Nephron (organoid): ENCODE results near the gene C20orf141.

ENCODE experiments used
- H3K27ac Mint-ChIP-seq, 3 experiments: 2 replicates each; pipeline ENCODE4 v1.8.0; 2020; ENCODE audit warnings: mixed read lengths in 3 of 3, mild to moderate bottlenecking in 2 of 3, moderate library complexity in 1 of 3
- H3K27me3 Mint-ChIP-seq: 2 replicates; pipeline ENCODE4 v1.8.0; 2021; ENCODE audit warnings: low read depth, mild to moderate bottlenecking, moderate library complexity, mixed read lengths
- H3K36me3 Mint-ChIP-seq: 2 replicates; pipeline ENCODE4 v1.8.0; 2020; ENCODE audit warnings: low read depth, mixed read lengths
- H3K4me1 Mint-ChIP-seq: 2 replicates; pipeline ENCODE4 v1.8.0; 2020; ENCODE audit warnings: mixed read lengths
- H3K4me3 Mint-ChIP-seq, 3 experiments: 2 replicates each; pipeline ENCODE4 v1.8.0; 2020; ENCODE audit warnings: mild to moderate bottlenecking in 3 of 3, mixed read lengths in 3 of 3, moderate library complexity in 2 of 3
- H3K9me3 Mint-ChIP-seq: 2 replicates; pipeline ENCODE4 v1.8.0; 2020; ENCODE audit warnings: mixed read lengths
- TF ChIP-seq, protein P1 (sequence below), 3 experiments: fragments of 200-600 bp; sonication (generic); IDR thresholded peaks; one replicate each; pipeline ENCODE4 v1.5.0; 2021; ENCODE audit warnings: antibody characterized with exemption in 3 of 3; ENCODE audit not compliant: unreplicated experiment in 3 of 3

The C20orf141 gene

DNA sequence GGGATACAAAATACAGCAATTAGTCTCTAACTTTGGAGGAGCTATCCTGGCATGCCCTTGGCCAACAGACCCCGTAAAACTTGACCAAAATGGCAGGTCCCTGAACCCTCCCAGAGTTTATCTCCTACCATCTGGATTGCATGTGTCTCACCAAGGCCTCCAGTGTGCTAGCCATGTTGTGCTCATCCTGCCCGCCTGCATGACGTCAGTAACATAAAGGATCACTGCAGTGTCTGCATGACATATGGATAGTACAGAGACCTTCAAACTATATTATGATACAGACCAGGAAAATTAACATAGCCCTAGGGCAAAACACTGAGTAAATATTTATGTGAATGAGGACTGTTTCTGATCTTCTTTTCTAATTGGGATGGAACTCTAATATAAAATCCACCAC, 39.6 kb upstream of the C20orf141 start:
- Mint-ChIP-seq H3K4me3 (no peak overlapping the region), H3K9me3 (peaks cover 12% of the 10 kb centered on the region), H3K36me3 (no peaks in the 10 kb centered on the region), H3K4me1 (no peaks in the 10 kb centered on the region), H3K27ac (no peak overlapping the region), H3K27me3 (peaks cover 9% of the 10 kb centered on the region)
- TF ChIP-seq, protein P1, sequence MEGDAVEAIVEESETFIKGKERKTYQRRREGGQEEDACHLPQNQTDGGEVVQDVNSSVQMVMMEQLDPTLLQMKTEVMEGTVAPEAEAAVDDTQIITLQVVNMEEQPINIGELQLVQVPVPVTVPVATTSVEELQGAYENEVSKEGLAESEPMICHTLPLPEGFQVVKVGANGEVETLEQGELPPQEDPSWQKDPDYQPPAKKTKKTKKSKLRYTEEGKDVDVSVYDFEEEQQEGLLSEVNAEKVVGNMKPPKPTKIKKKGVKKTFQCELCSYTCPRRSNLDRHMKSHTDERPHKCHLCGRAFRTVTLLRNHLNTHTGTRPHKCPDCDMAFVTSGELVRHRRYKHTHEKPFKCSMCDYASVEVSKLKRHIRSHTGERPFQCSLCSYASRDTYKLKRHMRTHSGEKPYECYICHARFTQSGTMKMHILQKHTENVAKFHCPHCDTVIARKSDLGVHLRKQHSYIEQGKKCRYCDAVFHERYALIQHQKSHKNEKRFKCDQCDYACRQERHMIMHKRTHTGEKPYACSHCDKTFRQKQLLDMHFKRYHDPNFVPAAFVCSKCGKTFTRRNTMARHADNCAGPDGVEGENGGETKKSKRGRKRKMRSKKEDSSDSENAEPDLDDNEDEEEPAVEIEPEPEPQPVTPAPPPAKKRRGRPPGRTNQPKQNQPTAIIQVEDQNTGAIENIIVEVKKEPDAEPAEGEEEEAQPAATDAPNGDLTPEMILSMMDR (IDR thresholded peaks at IDR 0.05; ENCODE audit: unreplicated experiment in 3 of 3): no peak

DNA sequence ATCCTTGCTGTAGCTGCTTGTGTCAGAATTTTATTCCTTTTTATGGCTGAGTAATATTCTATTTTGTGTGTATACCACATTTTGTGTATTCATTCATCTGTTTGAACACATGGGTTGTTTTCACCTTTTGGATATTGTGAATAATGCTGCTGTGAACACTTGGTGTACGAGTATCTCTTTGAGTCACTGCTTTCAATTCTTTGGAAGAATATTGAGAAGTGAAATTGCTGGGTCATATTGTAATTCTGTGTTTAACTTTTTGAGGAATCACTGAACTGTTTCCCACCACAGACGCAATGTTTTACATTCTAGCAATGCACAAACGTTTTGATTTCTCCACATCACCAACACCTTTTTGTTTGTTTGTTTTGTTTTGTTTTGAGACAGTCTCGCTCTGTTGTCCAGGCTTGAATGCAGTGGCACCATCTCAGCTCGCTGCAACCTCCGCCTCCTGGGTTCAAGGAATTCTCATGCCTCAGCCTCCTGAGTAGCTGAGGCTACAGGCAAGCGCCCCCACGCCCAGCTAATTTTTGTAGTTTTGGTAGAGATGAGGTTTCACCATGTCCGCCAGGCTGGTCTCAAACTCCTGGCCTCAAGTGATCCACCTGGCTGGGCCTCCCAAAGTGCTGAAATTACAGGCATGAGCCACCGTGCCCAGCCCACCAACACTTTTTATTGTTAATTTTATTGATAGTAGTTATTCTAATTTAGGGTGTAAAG, 36.0 kb upstream of the C20orf141 start:
- no peaks in the 10 kb centered on the region for H3K36me3 Mint-ChIP-seq
- no peak overlapping the region for H3K4me3 Mint-ChIP-seq
- peaks cover 12% of the 10 kb centered on the region for H3K9me3 Mint-ChIP-seq
- peaks cover 19% of the 10 kb centered on the region for H3K27me3 Mint-ChIP-seq
- TF ChIP-seq, protein P1 (IDR thresholded peaks at IDR 0.05; ENCODE audit: unreplicated experiment in 3 of 3): no peak
- H3K4me1 Mint-ChIP-seq: no peaks in the 10 kb centered on the region
- no peak overlapping the region for H3K27ac Mint-ChIP-seq

- no peaks in the 10 kb centered on the region for H3K4me1 Mint-ChIP-seq
- H3K27ac Mint-ChIP-seq: no peak overlapping the region
- no peak overlapping the region for H3K4me3 Mint-ChIP-seq
- H3K27me3 Mint-ChIP-seq: peaks cover 26% of the 10 kb centered on the region
- peaks cover 8% of the 10 kb centered on the region for H3K9me3 Mint-ChIP-seq
- no peaks in the 10 kb centered on the region for H3K36me3 Mint-ChIP-seq
- TF ChIP-seq, protein P1 (IDR thresholded peaks at IDR 0.05; ENCODE audit: unreplicated experiment in 3 of 3): no peak
Observed at GRCh38 chr20:2780948-2781347, 33.8 kb upstream of the C20orf141 start.

DNA sequence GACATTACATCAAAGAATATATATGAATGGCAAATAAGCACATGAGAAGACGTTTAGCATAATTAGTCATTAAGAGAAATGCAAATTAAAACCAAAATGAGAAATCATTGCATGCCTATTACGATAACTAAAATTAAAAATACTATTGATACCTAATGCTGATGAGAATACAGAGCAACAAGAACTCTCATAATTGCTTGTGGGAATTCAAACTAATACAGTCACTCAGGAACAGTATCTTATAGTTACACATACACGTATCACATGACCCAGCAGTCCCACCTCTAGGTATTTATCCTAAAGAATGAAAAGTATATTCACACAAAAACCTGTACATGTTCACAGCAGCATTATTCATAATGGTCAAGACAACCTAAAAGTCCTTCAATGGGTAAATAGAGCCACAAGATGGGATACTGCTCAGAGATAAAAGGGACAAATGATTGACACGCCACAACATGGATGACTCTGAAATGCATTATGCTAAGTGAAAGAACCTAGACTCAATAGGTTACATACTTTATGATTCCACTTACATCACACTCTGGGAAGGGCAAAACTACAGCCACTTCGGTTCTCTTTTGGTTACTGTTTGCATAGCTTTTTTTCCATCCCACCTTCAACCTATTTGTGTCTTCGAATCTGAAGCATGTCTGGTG, 30.8 kb upstream of the C20orf141 start:
- Mint-ChIP-seq H3K4me1 (no peaks in the 10 kb centered on the region), H3K27ac (no peak overlapping the region), H3K27me3 (peaks cover 26% of the 10 kb centered on the region), H3K4me3 (no peak overlapping the region), H3K9me3 (peaks cover 8% of the 10 kb centered on the region), H3K36me3 (no peaks in the 10 kb centered on the region)
- TF ChIP-seq, protein P1 (IDR thresholded peaks at IDR 0.05; ENCODE audit: unreplicated experiment in 3 of 3): no peak

DNA sequence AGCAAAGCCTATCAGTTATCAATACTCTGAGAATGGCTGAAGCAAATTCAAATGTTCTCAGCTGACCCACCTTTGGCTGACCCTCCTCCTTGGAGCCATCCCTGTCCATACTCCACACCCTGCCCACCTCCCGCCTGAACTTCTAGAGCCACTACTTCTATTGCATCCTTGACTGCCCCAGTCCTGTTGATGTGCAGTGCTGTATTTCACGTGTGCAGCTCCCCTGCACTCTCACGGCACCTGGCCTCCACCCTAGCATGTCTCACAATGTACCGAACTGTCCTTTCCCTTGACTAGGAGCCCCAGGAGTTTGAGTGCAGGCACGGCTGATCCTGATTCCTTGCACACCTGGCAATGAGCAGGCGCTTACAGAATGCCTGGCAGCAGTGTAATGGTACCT, 21.3 kb upstream of the C20orf141 start:
- no peak overlapping the region for H3K4me3 Mint-ChIP-seq
- H3K4me1 Mint-ChIP-seq: no peaks in the 10 kb centered on the region
- peaks cover 58% of the 10 kb centered on the region for H3K36me3 Mint-ChIP-seq
- H3K9me3 Mint-ChIP-seq: peaks cover 3% of the 10 kb centered on the region
- H3K27ac Mint-ChIP-seq: peak overlapping the region in 2 of 3 experiments; percentile 20 to 50
- H3K27me3 Mint-ChIP-seq: no peaks in the 10 kb centered on the region
- TF ChIP-seq, protein P1 (IDR thresholded peaks at IDR 0.05; ENCODE audit: unreplicated experiment in 3 of 3): no peak
